HG02678 (cell line): ENCODE data around the gene SYT2.
A peak's percentile ranks its signal among the peaks of the same experiment; 100 is the strongest.
"Not testable (repeated sequence)": the region's sequence is repeated elsewhere in the genome, so short reads cannot be mapped to it uniquely, and the experiment has no call there.

ENCODE experiments used
- ATAC-seq: cut with Tn5 transposase; IDR thresholded peaks from one replicate; pipeline ENCODE4 v1.9.1; 2021; ENCODE audit warnings: mild to moderate bottlenecking, moderate library complexity; ENCODE audit not compliant: unreplicated experiment

The SYT2 gene

DNA sequence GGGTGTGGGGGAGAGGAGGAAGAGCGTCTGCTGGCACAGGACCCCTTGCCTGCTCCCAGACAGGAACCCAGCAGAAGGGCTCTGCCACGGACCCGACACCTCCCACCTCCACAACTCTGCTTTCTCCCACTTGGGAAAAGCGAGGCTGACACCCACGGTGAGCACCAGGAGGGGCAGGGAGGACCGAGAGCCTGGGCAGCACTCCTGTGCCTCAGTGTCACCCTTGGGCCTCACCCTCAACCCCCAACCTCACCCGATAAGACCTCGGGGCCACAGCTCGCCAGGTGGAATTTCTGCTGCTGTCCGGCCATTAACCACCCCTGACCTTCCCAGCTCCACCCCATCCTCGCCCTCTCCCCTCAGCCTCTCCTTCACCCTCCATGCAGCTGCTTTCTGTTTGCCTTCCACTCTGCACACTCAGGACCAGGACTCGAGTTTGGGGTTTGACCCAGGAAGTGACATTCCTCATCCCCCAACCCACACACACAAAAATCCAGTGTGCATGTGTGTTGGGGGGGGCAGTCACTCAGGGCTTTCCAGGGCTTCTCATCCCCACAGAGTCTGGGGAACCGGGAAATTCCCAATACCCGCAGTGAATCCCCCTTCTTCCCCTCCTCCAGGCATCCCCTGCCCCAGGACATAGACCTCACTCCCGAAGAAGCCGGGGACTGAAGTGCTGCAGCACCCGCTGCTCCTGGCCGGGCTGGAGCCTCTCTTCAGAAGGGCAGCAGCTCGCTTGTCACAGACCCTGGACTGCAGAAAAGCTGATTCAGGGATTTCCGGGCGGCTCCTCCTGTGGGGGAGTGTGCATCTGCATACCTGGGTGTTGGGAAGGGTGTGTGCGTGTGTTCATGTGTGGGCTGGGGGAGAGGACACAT, 65.8 kb downstream of the SYT2 start:
- no peak for ATAC-seq

DNA sequence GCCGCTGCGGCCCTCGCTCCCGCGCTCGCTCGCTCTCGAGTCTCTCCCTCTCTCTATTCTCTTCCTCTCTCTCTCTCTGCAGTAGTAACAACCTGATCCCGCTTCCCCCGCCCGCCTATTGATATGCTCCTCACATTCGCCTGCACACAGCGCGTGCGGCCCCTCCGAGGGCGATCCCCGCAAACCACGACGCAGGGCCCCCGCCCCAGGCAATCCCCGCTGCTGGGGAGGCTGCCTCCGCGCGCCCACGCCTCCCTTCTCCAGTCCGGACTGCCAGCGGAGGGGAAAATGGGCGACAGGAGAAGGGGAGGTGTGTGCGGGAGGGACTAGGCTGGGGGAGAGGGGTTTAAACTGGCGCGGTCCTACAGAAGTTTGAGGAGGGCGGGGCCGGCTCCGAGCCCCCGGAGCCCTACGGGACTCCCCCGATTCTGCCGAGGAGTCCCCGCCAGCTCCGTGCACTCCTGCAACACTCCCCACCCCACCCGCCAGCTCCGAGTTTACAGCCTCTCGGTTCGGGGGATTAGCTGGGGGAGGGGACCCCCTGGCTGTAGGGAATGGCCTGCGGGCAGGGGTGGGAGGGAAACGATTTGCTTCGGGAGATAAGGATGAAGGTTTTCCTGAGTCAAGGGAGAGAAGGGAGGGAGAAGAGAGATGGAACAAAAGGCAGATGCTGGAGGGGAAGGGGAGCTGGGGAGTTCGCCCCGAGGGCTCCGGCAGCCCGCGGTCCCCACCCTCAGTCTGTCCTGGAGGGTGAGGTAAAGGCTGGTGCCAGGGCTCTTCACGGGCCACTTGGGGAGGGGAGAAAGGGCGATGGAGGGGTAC, 66.6 kb downstream of the SYT2 start:
- ATAC-seq, result no peak

DNA sequence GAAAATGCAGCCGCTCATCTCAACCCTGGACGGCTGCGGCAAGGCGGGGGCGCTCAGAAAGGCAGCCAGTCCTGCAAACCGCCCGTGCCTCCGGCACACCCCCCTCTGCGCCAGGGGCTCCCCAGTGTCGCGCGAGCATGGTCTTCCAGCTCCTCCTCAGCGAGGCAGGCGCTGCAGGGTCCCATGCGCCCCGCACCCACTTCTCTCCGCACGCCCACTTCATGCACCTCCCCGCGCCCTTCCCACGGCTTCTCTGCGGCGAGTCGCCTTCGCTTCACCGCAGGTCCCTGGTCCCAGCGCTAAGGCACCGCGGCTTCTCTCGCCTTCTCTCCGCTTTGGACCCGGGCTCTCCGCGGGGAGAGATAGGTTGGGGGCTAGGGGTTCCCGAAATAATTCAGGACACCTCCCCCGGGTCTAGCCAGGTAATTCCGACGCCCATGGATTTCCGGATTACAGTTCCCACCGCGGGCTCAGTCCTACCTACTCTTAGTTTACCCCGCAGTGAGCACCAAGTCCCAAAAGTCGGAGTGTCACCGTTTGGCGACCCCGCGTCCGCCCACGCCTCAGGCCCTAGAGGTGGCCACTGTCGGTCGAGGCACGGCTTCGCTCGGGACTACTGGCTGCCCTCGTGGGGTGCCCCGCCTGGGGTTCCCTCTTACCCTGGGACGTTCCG, 67.5 kb downstream of the SYT2 start:
- ATAC-seq, result no peak

DNA sequence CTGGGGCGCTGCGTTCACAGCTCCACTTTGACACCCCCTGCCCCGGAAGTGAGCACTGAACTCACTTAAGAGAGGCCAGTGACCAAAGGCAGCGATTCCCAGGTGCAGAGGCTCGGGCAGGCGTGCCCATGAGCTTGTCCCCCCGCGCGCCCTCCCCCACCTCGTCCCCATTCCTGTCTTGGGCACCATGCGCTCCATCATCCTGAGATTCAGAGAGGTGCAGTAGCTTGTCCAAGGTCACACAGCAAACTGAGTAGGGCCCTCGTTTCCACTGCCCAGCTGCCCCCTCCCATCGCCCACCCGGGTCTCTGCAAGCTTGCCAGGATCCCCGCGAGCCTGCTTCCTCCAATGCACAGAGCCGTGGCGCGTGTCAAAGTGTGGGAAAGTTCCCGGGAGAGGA, 68.0 kb downstream of the SYT2 start:
- no peak for ATAC-seq

DNA sequence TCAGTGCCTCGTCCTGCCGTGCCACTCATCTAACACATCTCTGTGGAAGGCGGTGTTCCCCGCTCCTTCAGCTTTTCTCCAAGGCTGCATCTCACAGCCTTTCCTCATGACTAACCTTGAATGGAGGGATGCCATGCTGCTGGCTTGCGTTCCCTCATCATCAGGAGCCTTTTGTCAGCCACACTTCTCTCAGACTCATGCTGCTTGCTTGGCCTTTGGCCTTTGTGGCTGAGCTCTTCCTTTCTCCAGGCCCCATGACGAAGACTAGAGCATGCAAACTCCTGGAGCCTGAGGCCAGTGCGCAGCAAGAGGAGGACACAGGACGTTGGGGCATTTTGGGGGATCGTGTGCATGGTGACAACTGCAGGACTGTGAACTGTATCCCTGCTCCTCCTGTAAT, 70.8 kb downstream of the SYT2 start:
- no peak for ATAC-seq

DNA sequence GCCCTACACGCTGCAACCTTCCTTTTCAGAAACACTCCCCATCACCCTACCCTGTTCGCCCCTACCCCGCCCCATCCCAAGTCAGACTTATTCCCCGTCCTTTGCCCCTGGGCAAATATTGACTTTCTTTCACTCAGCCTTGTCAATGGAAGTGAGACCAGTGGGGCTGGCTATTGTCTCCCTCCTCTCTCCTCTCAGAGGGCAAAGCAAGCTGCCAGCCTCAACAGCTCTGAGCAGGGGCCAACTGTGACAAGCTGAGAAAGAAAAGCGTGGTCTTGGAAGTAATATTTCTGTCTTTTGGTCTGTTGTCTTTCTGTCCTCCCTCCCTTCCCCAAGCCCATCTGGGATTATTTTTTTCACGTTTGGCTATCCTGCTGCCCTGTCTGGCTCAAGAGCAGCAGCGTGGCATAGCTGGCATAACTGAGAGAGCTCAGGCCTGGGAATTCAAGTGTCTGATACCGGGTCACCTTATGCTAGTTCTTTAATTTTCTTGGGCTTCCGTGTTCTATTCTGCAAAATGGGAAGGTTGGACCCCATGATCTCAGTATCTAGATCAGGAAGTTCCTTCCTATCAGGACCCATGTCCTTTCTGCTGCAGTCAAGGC, 71.5 kb downstream of the SYT2 start:
- not testable (repeated sequence) for ATAC-seq

DNA sequence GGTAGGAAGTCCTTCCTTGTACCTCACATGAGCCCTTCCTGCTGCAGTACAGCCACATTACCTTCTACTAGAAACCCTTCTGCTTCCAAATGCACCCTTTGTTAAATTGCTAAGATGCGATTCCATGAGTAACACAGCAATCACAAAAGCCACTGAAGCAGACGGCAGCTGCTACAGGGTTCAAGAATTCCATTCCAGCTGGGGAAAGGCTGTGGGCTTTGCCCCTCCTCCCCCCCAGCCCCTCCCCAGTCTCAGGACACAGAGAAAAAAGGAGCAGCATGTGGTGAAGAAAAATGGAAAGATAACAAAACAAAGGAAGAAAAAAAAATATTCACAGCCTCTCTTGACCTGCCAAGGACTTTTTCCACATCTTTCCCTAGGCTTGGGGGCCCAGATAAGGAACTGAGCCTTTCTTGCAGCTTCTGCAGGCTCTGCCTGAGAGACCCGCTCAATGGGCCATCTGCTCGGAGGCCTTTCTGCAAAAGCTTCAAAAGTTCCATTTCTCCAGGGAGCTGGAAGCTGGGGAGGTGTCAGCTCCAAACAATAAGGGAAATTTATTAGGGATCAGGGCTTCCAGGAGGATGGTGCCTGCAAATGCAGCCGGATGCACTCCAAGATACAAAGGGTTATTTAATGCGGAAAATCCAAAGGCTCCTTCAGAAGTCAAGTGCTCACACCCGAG, 72.1 kb downstream of the SYT2 start:
- ATAC-seq, result no peak

DNA sequence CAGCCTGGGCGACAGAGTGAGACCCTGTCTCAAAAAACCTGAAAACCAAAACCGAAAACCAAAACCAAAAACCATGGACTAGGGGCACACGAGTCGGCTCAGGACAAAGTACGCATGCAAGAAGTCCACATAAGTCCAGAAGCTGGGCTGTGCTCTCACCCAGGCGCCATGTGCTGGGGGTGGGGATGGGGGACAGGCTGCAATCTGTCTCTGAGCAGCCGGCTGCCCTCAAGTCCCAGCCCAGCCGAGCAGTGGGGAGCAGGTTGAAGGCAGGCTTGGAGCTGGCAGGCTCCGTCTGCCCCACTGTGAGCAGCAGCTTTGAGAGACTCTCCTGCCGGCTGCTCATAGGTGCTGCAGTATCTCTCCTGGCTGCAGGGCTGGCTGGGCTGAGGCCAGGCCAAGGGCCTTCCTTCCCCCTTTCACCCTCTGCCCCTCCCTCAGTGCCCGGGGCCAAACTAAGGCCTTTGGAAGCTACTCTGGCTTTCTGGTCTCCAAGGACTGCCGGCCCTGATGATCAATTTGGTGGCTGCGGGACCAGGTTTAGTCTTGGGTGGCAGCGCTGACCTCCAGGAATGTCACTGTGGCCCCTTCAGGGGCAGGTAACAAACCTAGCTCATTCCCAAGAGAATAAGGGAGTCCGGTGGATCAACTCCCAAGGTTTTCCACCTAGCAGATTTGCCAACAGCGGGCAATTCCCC, 72.8 kb downstream of the SYT2 start:
- ATAC-seq, result not testable (repeated sequence)

DNA sequence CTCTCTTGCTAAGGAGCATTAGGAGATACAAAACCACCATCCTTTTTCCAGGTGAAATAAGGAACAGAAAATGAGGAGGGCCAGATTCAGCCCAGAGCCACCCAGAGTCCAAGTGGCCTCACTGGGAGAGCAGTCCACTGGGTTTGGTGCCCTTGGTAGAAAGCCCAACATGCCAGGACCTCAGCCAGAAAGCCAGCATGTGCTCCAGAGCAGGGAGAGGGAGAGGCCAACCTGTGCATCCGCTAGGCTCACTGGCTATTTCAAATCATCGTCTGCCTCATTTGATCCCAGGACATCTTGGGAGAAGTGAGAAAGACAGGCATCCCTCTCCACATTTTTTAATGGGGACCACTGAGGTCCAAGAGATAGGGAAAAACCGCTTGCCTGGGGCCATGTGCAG, 74.1 kb downstream of the SYT2 start:
- not testable (repeated sequence) for ATAC-seq

DNA sequence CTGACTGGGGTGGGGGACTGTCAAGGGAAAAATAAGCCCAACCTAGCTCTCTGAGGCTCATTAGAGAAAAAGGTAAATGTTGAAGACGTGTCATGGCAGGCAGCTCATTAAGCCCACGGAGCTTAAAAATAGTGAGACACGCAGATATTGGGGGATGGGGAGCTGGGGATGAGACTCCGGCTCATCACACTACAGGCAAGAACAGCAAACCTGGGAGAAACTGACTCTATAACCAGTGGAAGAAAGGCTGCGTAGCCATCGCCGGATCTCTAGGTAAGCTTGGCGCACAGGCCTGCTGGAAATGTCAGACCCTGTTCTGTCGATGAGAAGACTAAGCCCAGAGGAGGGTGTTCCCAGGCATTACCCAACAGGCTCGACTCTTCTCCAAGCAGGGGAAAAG, 78.0 kb downstream of the SYT2 start:
- ATAC-seq, result no peak

DNA sequence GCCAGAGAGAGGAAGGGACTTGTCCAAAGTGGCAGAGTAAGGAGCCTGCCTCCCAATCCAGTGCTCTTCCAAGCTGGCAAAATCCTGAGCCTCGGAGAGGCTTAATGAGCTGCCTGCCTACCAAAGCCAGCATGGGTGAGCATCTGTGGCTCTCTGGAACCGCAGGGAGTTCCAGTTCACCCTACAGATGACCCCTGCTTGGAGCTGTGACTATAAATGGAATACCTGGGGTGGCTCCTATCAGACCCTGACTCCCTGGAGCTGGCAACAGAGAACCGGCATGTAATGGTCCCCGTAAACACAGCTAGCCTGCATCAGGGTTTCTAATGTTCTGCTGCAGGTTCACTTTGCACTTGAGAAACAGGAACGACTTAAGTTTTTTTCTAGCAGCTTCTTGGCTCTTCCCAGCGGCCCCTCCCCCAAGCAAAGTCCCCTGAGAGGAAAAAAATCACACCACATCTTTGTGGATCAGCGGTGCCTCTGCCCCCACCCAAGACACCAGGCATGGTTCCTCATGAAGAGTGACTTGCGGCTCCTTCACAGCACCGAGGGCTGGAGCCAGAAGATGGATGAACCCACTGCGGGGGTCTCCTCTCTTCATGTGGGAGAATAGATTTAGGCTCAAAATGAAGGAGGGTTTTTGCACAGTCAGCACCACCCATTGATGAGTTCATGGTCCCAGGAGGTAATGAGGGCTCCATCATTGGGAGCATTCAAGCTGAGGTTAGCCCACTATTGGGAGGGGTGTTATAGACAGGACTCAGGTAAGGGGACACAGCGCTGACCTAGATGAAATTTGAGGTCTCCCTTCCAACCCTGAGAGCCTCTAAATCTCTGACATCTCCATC, 79.0 kb downstream of the SYT2 start:
- no peak for ATAC-seq

DNA sequence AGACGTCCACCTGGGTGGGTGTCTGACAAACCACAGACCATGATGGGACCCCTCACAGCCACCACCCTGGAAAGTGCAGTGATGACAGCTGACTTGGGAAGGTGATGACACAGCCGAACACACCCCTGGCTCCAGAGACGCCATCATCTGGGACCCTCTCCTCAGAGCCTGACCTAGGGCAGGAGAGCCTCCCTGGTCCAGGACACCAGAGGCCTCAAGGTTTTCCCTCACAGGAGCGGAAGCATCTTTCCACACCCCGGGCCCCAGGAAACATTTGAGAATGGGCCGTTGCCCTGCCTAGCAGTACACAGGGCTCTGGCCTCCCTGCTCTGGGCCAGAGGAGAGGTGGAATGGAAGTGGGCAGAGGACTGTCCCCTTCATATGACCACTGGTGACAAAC, 79.7 kb downstream of the SYT2 start:
- ATAC-seq, result no peak

DNA sequence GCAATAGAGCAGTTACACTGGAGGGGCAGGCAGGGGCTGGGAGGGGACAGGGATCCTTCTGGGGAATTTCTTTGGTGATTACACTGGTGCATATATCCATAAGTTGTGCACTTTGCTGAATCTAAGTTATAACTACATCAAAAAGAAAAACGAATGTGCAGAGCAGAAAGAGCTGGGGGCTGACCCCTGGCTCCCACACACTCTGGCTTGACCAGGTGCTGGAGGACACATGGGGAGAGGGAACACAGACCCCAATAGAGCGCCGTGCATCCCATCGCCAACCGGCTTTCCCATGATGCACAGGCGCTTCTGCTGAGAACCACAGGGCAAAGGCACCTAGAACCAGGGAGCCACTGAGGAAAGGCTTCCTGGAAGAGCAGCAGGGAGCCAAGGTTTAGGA, 80.2 kb downstream of the SYT2 start:
- not testable (repeated sequence) for ATAC-seq

DNA sequence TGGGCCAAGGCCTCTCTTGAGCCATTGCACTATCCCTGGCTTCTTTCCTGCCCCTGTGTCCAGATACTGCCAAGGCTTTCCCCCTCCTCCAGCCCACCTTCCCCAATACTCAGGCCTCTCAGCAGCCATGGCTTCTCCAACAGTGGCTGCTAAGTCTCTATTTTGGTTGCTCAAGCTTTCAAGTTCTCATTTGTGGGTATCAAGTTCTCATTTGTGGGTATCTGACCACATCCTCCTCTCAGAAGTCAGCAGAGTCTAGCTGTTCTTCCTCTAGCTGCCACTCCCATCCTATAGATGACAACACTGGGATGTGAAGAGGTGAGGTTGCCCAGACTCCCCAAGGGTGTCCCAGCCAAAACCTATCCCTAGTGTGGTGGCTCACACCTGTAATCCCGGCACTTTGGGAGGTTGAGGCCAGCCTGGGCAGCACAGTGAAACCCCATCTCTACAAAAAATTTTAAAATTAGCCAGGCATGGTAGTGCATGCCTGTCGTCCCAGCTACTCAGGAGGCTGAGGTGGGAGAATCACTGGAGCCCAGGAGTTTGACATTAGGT, 80.9 kb downstream of the SYT2 start:
- ATAC-seq, result peak; percentile 77

DNA sequence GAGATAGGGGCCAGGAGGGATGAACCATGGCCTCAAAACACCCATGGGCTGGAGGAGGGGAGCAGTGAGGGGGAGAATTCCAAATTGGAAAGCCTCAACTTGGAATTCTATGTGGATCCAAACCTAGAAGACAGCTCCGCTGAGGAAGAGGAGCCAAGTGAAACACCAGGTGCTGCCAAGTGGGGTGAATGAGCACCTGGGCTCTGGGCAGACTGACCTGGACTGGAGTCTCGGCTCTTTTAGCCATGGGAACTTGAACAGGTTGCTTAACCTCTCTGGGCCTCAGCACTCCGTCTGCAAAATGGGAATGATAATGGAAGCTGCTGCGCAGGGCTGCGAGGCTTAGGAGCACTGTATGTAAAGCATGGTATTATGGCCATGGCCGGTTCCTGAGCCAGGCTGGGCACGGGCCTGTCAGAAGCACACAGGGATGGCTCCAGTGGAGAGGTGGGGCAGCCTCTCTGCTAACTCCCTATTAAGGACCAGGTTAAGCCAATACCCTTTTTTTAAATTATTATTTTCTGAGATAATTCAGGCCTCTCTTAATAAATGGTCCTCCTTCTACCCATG, 81.5 kb downstream of the SYT2 start:
- no peak for ATAC-seq

DNA sequence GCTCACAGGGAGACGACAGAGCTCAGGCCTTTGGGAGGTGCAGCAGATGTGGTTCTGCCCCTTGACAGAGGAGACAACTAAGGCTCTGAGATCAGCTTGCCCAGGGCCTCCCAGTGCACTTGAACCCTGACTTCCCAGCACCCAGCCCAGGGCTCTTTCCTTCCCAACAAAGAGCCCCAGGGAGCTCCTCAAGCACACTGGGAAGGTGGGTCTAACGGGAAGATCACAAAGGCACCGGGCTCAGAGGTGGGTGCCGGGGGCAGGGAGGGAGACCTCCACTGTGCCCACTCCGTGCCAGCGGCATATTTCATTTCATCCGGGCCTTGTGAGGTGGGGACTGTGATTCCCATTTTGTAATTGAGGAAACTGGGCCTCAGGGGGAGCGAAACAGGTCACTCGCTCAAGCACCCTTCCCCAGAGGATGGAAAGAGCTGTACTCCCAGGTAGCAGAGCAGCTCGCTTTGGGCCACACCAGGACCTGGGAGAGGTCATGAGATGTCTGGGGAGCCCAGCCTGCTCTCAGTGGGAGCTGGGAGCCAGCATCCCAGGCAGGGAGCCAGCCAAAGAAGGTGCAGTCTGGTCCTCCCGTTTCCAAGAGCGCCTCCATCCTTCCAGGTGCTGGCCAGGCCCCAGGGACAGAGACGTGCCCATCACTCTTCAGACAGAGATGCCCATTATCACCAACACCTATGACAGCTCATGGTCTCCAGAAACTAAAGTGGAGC, 82.3 kb downstream of the SYT2 start:
- ATAC-seq, result no peak

DNA sequence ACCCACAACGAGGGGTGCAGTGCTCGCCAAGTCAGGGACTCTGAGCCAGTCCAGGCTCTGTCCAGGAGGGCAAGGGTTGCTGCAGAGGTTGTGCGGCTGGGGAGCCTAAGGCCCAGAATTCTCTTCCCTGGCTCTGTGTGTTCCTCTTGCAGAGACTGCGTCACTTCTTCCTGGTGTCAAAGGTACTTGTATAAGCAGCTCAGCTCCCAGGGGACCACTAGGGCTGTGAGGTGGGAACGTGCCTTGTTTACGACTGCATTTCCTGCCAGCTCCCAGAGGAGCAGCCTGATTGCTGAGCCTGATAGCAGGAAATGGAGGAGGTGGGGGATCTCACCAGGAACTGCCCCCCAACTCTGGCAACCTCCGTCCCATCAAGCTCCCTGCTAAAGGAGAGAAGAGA, 83.2 kb downstream of the SYT2 start:
- not testable (repeated sequence) for ATAC-seq
